RWPE2 (cell line): ENCODE results near the gene SLIT3.

Experiments used
- ATAC-seq: fragments of 200-7000 bp; cut with Tn5 transposase; 3 replicates; pipeline ENCODE4 v1.9.1; 2021; ENCODE audit warnings: low read depth
- DNase-seq: peaks from one replicate; pipeline ENCODE4 v3.0.0-alpha.2; 2020; ENCODE audit warnings: low spot score
- H3K27ac ChIP-seq: fragments of 450-650 bp; 2 replicates; pipeline ENCODE4 v1.5.1; 2017; ENCODE audit warnings: mild to moderate bottlenecking; ENCODE audit not compliant: poor library complexity, severe bottlenecking
- H3K27me3 ChIP-seq: fragments of 250-450 bp; sonication (Bioruptor Pico); 2 replicates; pipeline ENCODE4 v1.5.1; 2021; ENCODE audit warnings: mild to moderate bottlenecking, moderate library complexity; ENCODE audit not compliant: insufficient read depth, poor library complexity, severe bottlenecking
- H3K36me3 ChIP-seq: fragments of 250-450 bp; sonication (Bioruptor Pico); 2 replicates; pipeline ENCODE4 v1.5.1; 2020; ENCODE audit warnings: low read depth, mild to moderate bottlenecking, moderate library complexity
- H3K4me1 ChIP-seq: fragments of 250-450 bp; sonication (Bioruptor Pico); 2 replicates; pipeline ENCODE4 v1.5.1; 2021; ENCODE audit warnings: mild to moderate bottlenecking, moderate library complexity; ENCODE audit not compliant: insufficient read depth, poor library complexity, severe bottlenecking
- H3K4me3 ChIP-seq: fragments of 250-450 bp; sonication (Bioruptor Pico); 2 replicates; pipeline ENCODE4 v1.5.1; 2021; ENCODE audit warnings: mild to moderate bottlenecking, moderate library complexity; ENCODE audit not compliant: severe bottlenecking
- H3K9me3 ChIP-seq: fragments of 250-450 bp; sonication (Bioruptor Pico); 2 replicates; pipeline ENCODE4 v1.5.1; 2021; ENCODE audit warnings: mild to moderate bottlenecking, moderate library complexity; ENCODE audit not compliant: severe bottlenecking
- TF ChIP-seq, protein P1 (sequence below): fragments of 450-650 bp; IDR thresholded peaks from one replicate; pipeline ENCODE4 v1.5.1; 2017; ENCODE audit warnings: mild to moderate bottlenecking, moderate library complexity; ENCODE audit not compliant: poor library complexity, severe bottlenecking

Gene SLIT3

DNA sequence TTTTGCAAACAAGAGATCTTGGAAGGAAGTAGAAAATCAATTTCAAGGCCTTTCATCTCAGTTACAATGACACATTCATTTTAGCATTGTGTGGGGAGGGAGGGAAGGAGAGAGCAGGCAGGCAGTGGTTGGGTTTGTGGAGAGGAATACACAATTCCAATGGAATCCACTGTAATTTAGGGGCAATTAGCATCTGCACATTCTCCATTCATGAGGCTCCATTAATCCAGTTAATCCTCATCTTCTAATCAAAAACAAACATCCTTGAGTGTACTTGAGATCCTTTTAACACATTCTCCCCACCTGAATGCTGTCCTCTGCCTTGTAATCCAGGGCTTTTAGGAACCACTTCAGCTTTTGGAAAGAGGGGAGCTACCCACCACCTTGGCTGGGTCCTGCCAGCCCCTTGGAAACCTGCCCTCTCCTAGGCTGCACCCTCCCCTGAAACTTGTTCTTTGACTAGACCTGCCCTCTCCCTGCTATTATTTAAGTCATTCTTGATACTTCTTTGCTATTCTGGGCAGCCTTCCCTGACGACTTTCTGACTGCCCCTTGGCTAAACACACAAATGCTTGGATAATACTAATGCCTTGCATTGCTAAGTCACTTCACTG is 271.2 kb downstream of the SLIT3 start:
- ATAC-seq: no peak
- no peak for DNase-seq
- Histone ChIP-seq H3K9me3 (no peaks in the 10 kb centered on the region), H3K36me3 (no peaks in the 10 kb centered on the region), H3K4me3 (no peak overlapping the region), H3K4me1 (no peaks in the 10 kb centered on the region), H3K27ac (no peak overlapping the region), H3K27me3 (no peaks in the 10 kb centered on the region)
- TF ChIP-seq, protein P1, sequence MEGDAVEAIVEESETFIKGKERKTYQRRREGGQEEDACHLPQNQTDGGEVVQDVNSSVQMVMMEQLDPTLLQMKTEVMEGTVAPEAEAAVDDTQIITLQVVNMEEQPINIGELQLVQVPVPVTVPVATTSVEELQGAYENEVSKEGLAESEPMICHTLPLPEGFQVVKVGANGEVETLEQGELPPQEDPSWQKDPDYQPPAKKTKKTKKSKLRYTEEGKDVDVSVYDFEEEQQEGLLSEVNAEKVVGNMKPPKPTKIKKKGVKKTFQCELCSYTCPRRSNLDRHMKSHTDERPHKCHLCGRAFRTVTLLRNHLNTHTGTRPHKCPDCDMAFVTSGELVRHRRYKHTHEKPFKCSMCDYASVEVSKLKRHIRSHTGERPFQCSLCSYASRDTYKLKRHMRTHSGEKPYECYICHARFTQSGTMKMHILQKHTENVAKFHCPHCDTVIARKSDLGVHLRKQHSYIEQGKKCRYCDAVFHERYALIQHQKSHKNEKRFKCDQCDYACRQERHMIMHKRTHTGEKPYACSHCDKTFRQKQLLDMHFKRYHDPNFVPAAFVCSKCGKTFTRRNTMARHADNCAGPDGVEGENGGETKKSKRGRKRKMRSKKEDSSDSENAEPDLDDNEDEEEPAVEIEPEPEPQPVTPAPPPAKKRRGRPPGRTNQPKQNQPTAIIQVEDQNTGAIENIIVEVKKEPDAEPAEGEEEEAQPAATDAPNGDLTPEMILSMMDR: no peak

DNA sequence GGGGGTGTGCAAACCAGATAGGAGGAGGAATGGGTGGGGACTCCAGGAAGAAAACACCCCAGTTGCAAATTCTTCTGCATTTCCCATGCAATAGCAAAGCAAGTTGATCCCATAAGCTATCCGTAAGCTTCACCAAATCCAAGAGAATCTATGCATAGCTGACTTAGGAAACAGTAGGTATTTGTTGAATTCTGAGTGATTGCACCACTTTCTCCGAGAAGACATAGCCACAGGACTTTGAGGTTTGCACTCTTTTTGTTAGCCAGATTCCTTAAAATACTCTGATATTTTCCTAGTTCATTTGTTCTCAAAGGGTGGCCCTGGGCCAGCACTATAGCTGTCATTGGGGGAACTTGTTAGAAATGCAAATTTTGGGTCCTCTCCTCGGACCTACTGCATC is 271.9 kb downstream of the SLIT3 start:
- Histone ChIP-seq H3K9me3 (no peaks in the 10 kb centered on the region), H3K27ac (no peak overlapping the region), H3K36me3 (no peaks in the 10 kb centered on the region), H3K4me3 (no peak overlapping the region), H3K4me1 (no peaks in the 10 kb centered on the region), H3K27me3 (no peaks in the 10 kb centered on the region)
- DNase-seq: no peak
- no peak for ATAC-seq
- TF ChIP-seq, protein P1: no peak

DNA sequence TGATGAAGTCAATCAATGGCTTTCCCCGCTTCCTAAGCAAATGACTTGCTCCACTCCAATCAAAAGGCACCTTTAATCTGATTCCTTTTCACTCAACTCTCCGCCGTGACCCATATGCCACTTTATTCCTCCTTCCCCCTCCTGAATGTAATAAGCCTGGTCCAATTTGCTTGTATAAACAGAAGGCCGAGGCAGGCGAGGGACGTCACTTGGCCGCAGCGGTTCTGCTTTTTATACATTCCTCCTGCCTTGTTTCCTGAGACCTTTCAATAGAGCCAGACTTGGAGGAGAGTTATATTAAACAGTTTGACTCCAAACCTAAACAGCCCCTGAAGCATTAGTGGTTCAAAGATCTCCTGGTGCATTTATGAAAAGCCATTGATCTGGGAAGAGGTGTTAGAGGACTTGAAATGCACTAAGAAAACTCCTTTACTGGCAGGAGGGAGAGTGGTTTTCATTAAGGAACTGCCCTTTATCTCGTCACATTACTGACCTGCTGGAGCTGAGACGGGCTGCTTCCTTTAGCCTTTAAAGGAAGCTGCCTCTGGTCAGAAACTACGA is 273.4 kb downstream of the SLIT3 start:
- H3K4me3 ChIP-seq: no peak overlapping the region
- DNase-seq: no peak

DNA sequence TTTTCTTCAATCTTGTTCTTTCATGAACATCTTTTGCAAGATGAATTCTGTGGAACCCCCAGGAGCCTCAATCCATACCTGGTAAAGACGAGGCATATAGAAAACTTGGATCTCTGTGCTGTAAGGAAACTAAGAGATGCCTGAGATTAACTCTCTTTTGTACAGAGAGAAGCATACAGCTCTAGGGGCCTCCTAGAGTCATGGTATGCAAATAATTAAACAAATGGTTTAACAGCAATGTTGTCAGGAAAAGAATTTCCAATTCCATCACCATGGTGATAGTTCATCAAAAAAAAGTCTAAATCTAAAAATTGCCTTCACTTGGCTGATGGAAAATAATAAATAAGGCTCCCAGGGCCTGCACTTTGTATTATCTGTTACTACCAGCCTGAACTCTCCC is 275.4 kb downstream of the SLIT3 start:
- no peaks in the 10 kb centered on the region for H3K9me3 ChIP-seq
- H3K36me3 ChIP-seq: no peaks in the 10 kb centered on the region
- DNase-seq: no peak
- TF ChIP-seq, protein P1: no peak
- H3K27me3 ChIP-seq: no peaks in the 10 kb centered on the region
- H3K4me3 ChIP-seq: no peak overlapping the region
- no peaks in the 10 kb centered on the region for H3K4me1 ChIP-seq
- no peak overlapping the region for H3K27ac ChIP-seq
- ATAC-seq: no peak

More for the DNA sequence above, 273.4 kb downstream of the SLIT3 start:
- Histone ChIP-seq H3K36me3 (no peaks in the 10 kb centered on the region), H3K27me3 (no peaks in the 10 kb centered on the region), H3K4me1 (no peaks in the 10 kb centered on the region), H3K9me3 (no peaks in the 10 kb centered on the region), H3K27ac (no peak overlapping the region)
- TF ChIP-seq, protein P1: no peak
- no peak for ATAC-seq

DNA sequence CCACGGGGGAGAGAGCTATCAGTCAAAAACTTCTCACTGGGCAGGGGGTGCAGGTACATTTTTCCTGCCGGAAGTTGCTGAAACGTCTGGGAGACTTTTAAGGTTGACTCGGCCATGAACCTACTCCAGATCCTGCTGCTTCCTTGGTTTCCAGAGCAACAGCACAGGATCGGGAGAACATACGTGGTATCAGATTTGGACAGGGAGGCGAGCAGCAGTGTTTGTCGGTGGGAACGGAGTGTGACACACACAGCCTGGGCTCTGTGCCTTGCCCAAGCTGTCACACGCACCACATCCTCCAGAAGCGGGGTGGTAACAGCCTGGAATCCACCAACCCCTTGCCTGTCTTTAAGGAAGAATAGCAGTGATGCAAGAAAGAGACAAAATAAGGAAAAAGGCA is 276.5 kb downstream of the SLIT3 start:
- Histone ChIP-seq H3K27ac (no peak overlapping the region), H3K27me3 (no peaks in the 10 kb centered on the region), H3K4me3 (no peak overlapping the region), H3K36me3 (no peaks in the 10 kb centered on the region), H3K4me1 (no peaks in the 10 kb centered on the region), H3K9me3 (no peaks in the 10 kb centered on the region)
- TF ChIP-seq, protein P1: no peak
- DNase-seq (no peak), ATAC-seq (no peak)
